ENCODE measurements around the gene CAMK2N2. TPM values are rescaled to one million over a fixed set of nuclear protein-coding genes. Genes with fewer than 3 reads are reported as not detected.
A peak's percentile ranks its signal among the peaks of the same experiment; 100 is the strongest.

The CAMK2N2 gene
- total and polyA plus RNA-seq, 2 donors (not counting 1 experiment from before 2014, with no cell fraction given) = not detected

GRCh38 chr3:184248454-184249411 lies 12.6 kb downstream of the CAMK2N2 start, which contains the start of gene ALG3:
Gene ALG3 (minus strand): TSS chr3:184248962. CDS start chr3:184248940, 22 bp downstream.
- Histone ChIP-seq H3K36me3 (replicated peaks in 1 of 2; ENCODE audit: control extremely low read depth in 1 of 2, control insufficient read depth in 1 of 2, extremely low read depth in 1 of 2, insufficient read depth in 2 of 2, low read length in 1 of 2) (peaks cover 0 to 19% of the 10 kb centered on the region in 2 experiments), H4K20me1 (ENCODE audit: control insufficient read depth, insufficient read depth, low read length, poor library complexity, severe bottlenecking) (peaks cover 15% of the 10 kb centered on the region), H3K9me3 (ENCODE audit: control extremely low read depth in 1 of 3, control insufficient read depth in 2 of 3, insufficient read depth in 1 of 3, low read length in 2 of 3) (no peaks in the 10 kb centered on the region), H3K4me1 (ENCODE audit: control insufficient read depth in 2 of 2, insufficient read depth in 2 of 2, low read length in 2 of 2) (peaks cover 5 to 17% of the 10 kb centered on the region in 2 donors), H3K27me3 (replicated peaks in 1 of 4; ENCODE audit: control extremely low read depth in 1 of 4, control insufficient read depth in 3 of 4, insufficient read depth in 4 of 4, low read length in 3 of 4) (no peaks in the 10 kb centered on the region), H3K4me2 (replicated peaks; ENCODE audit: low read depth, low read length, poor library complexity, severe bottlenecking) (peak within 1 kb of the TSS; percentile 88), H3K9ac (ENCODE audit: low read length) (peak within 1 kb of the TSS; percentile 84), H3K79me2 (ENCODE audit: control insufficient read depth, insufficient read depth, low read length) (peaks cover 6% of the 10 kb centered on the region), H2AFZ (ENCODE audit: insufficient read depth, low read depth, low read length, poor library complexity, severe bottlenecking) (peak within 1 kb of the TSS; percentile 99), H3K4me3 (ENCODE audit: control extremely low read depth in 1 of 5, extremely low read depth in 1 of 5, insufficient read depth in 1 of 5, low read depth in 2 of 5, low read length in 4 of 5) (peak within 1 kb of the TSS; percentile 88 to 93 (median 91)), H3K27ac (ENCODE audit: low read length in 2 of 2) (peak within 1 kb of the TSS; percentile 59 to 77)
- ChIA-PET POLR2A (interaction anchor here (1.0 to 1.7 kb wide), 3 partner anchors 19 to 231 kb away, joined by 3 read pairs; partner anchors contain the start of gene VWA5B2), CTCF (interaction anchor here (1.2 to 2.9 kb wide), 5 partner anchors 11 to 22 kb away, joined by 3 to 23 read pairs (median 9); no protein-coding TSS in a partner anchor)
- Mint-ChIP-seq H3K9me3 (ENCODE audit: insufficient read depth) (no peaks in the 10 kb centered on the region), H3K27me3 (no peaks in the 10 kb centered on the region), H3K4me1 (peaks cover 9% of the 10 kb centered on the region), H3K4me3 (peak within 1 kb of the TSS; percentile 87), H3K27ac (peak within 1 kb of the TSS; percentile 86)
- DNase-seq (peak; percentile 93), ATAC-seq (ENCODE audit: low read depth) (peak; percentile 49)
- WGBS (ENCODE audit: insufficient coverage) = under 1% methylated on average over 47 of the region's 49 CpGs
- TF ChIP-seq CTCF (IDR thresholded peaks at IDR 0.05) = no peak
- TF ChIP-seq EZH2 (IDR thresholded peaks at IDR 0.05; ENCODE audit: borderline replicate concordance, insufficient read depth, low read depth, low read length, poor library complexity, severe bottlenecking) = no peak
- intact Hi-C loops (cut with micrococcal nuclease) = loop anchor here (1.0 kb wide), 6 partner anchors 51 to 114 kb away; partner anchors contain the start of genes AP2M1, EIF4G1 and PSMD2
